ENCODE results near the gene PTPN22. TPM values are rescaled to one million over a fixed set of nuclear protein-coding genes. Genes with fewer than 3 reads are reported as not detected.
A peak's percentile ranks its signal among the peaks of the same experiment; 100 is the strongest.

Gene PTPN22
- total and polyA plus RNA-seq, 3 donors from 2014 or later, result 0.39 to 1.6 (median 1.4) TPM

- Histone ChIP-seq H3K4me1 (peaks cover 10% of the 10 kb centered on the region), H3K27me3 (no peaks in the 10 kb centered on the region), H3K27ac (peak overlapping the region; percentile 95), H3K36me3 (ENCODE audit: low read depth, missing control alignments) (no peaks in the 10 kb centered on the region), H3K9me3 (no peaks in the 10 kb centered on the region), H3K4me3 (peak overlapping the region; percentile 91 to 96)
- DNase-seq, result peak; percentile 45
- intact Hi-C loops (cut with DNase I; ENCODE audit: low total_unique reads), result no loop called here
- 12 to 17% methylated on average over 13 of the region's 13 CpGs for WGBS, 2 donors
- no peak for TF ChIP-seq POLR2A (IDR thresholded peaks at IDR 0.05)
- TF ChIP-seq CTCF (IDR thresholded peaks at IDR 0.05), result no peak
Measured at GRCh38 chr1:113812661-113813135, 58.8 kb downstream of the PTPN22 start.

GRCh38 chr1:113811888-113812660 lies 59.4 kb downstream of the PTPN22 start, which contains the start of gene RSBN1:
TSS of gene RSBN1 (minus strand) at chr1:113812476. CDS start at chr1:113812412, 64 bp downstream.
- peak within 1 kb of the TSS; percentile 91 to 96 for H3K4me3 ChIP-seq
- no peaks in the 10 kb centered on the region for H3K9me3 ChIP-seq
- H3K4me1 ChIP-seq, result peaks cover 10% of the 10 kb centered on the region
- no peaks in the 10 kb centered on the region for H3K27me3 ChIP-seq
- 0% methylated on average over 45 to 82 of the region's 82 CpGs for WGBS, 2 donors
- H3K27ac ChIP-seq, result peak within 1 kb of the TSS; percentile 95
- DNase-seq, result peak; percentile 100
- H3K36me3 ChIP-seq (ENCODE audit: low read depth, missing control alignments), result no peaks in the 10 kb centered on the region
- peak in 1 of 3 experiments; percentile 20 for TF ChIP-seq CTCF (IDR thresholded peaks at IDR 0.05)
- peak; percentile 72 for TF ChIP-seq POLR2A (IDR thresholded peaks at IDR 0.05)
- intact Hi-C loops (cut with DNase I; ENCODE audit: low total_unique reads), result no loop called here

GRCh38 chr1:113811156-113811887 lies 60.2 kb downstream of the PTPN22 start:
- peak; percentile 43 for DNase-seq
- Histone ChIP-seq H3K27ac (peak overlapping the region; percentile 95), H3K4me1 (peaks cover 10% of the 10 kb centered on the region), H3K9me3 (no peaks in the 10 kb centered on the region), H3K36me3 (ENCODE audit: low read depth, missing control alignments) (no peaks in the 10 kb centered on the region), H3K27me3 (no peaks in the 10 kb centered on the region), H3K4me3 (peak overlapping the region; percentile 91 to 96)
- 0% methylated on average over 17 to 29 of the region's 29 CpGs for WGBS, 2 donors
- intact Hi-C loops (cut with DNase I; ENCODE audit: low total_unique reads), result no loop called here
- TF ChIP-seq CTCF (IDR thresholded peaks at IDR 0.05) (no peak), POLR2A (IDR thresholded peaks at IDR 0.05) (no peak)

DNA sequence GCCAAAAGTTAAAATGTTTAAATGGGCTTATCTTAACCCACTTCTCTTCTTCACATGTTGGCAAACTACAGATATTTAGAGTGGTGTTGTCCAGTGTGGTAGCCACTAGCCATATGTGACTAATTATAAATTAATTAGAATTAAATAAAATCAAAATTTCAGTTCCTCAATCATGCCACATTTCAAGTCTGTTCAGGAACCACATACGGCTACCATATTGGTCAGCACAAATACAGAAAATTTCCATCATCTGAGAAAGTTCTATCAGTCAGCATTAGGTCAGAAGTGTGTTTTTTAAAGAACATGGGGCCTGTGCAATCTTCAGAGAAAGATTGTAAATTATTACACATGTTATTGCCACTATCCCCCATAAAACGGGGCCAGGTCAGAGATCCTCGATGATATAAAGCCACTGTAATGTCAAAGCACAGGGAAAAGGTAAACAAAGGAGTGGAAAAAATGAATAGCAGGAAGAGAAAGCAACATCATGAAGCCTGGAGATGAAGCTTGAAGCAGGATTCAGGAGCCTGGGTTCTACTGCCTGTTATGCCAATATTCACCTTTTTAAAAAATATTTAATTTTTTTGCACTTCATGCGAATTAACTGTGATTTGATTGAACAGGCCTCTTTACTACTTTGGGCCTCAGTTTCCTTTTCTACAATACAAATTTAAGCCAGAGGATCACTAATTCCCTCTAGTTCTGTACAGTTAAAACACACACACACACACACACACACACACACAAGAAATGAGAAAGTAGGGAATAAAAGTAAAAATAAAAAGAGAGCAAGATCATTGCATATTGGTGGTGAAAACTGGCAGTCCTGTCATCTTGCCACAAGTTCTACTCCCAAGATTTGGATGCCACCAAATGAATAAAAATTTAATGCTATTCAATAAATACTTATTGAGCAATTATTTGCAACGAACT lies 61.6 kb downstream of the PTPN22 start:
- Histone ChIP-seq H3K27me3 (no peaks in the 10 kb centered on the region), H3K4me3 (peak overlapping the region in 1 of 2 donors; percentile 91), H3K27ac (no peak overlapping the region), H3K4me1 (peaks cover 10% of the 10 kb centered on the region), H3K9me3 (no peaks in the 10 kb centered on the region), H3K36me3 (ENCODE audit: low read depth, missing control alignments) (no peaks in the 10 kb centered on the region)
- intact Hi-C loops (cut with DNase I; ENCODE audit: low total_unique reads), result no loop called here
- TF ChIP-seq CTCF (IDR thresholded peaks at IDR 0.05) (no peak), POLR2A (IDR thresholded peaks at IDR 0.05) (no peak)
- 43 to 47% methylated on average over 5 of the region's 5 CpGs for WGBS, 2 donors
- no peak for DNase-seq

Data from testis (tissue), 3 donors.